GM13977 (cell line): ENCODE measurements around the gene FRAT1.

Source experiments
- DNase-seq: peaks from one replicate; pipeline ENCODE4 v3.0.0; 2012; ENCODE audit warnings: low spot score
- in situ Hi-C: fragments of 300-500 bp; cut with MboI; formaldehyde crosslinking; loops from one replicate; pipeline ENCODE4 v1.12.0; 2022; ENCODE audit warnings: low sequenced_read_pairs, low pct_unique_long_range_greater_than_20kb, mixed read lengths, inconsistent platforms; ENCODE audit not compliant: unreplicated experiment
- TF ChIP-seq, protein P1 (sequence below): IDR thresholded peaks from 2 replicates; pipeline ENCODE4 v1.5.1; 2012; ENCODE audit warnings: mild to moderate bottlenecking, control low read depth; ENCODE audit not compliant: insufficient read depth; ENCODE audit errors: extremely low read depth, missing control alignments

FRAT1 gene

GRCh38 chr10:97297556-97298222, 21.4 kb upstream of the FRAT1 start:
- DNase-seq, result no peak
- TF ChIP-seq, protein P1, sequence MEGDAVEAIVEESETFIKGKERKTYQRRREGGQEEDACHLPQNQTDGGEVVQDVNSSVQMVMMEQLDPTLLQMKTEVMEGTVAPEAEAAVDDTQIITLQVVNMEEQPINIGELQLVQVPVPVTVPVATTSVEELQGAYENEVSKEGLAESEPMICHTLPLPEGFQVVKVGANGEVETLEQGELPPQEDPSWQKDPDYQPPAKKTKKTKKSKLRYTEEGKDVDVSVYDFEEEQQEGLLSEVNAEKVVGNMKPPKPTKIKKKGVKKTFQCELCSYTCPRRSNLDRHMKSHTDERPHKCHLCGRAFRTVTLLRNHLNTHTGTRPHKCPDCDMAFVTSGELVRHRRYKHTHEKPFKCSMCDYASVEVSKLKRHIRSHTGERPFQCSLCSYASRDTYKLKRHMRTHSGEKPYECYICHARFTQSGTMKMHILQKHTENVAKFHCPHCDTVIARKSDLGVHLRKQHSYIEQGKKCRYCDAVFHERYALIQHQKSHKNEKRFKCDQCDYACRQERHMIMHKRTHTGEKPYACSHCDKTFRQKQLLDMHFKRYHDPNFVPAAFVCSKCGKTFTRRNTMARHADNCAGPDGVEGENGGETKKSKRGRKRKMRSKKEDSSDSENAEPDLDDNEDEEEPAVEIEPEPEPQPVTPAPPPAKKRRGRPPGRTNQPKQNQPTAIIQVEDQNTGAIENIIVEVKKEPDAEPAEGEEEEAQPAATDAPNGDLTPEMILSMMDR, result no peak
- in situ Hi-C loops, result no loop called here

DNA sequence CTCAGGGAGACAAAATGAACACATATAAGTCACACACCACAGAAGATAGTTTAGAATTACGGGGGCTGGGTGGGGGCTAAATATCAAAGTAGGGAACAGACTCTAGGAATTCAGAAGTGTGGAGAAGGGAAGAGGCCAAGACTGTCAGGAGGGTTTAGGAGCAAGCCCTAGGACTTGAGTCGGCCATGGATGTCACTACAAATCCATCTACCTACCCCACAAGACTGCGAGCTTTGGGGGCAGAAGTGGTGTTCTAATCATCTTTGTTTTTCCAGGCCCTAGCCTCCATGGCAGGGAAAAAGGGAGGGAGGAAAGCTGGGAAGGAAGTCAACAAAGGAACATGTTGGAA, 20.9 kb upstream of the FRAT1 start:
- in situ Hi-C loops, result no loop called here
- TF ChIP-seq, protein P1, result no peak
- DNase-seq, result no peak

DNA sequence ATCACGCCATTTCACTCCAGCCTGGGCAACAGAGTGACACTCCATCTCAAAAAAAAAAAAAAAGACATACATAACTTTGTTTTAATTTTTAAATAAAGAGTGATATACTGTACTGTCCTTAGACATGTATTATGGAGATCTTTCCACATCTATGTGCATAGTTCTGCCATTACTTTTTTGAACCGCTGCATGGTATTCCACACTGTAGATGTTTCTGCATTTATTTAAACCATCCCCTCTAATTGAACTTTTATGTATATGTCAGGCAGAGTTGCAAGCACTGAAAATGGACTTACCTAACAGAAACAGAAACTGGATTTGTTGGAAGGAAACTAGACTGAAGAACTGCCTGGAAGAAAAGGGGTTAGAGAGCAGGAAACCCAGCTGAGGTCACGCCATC, 18.1 kb upstream of the FRAT1 start:
- TF ChIP-seq, protein P1, result no peak
- no peak for DNase-seq
- in situ Hi-C loops, result no loop called here

DNA sequence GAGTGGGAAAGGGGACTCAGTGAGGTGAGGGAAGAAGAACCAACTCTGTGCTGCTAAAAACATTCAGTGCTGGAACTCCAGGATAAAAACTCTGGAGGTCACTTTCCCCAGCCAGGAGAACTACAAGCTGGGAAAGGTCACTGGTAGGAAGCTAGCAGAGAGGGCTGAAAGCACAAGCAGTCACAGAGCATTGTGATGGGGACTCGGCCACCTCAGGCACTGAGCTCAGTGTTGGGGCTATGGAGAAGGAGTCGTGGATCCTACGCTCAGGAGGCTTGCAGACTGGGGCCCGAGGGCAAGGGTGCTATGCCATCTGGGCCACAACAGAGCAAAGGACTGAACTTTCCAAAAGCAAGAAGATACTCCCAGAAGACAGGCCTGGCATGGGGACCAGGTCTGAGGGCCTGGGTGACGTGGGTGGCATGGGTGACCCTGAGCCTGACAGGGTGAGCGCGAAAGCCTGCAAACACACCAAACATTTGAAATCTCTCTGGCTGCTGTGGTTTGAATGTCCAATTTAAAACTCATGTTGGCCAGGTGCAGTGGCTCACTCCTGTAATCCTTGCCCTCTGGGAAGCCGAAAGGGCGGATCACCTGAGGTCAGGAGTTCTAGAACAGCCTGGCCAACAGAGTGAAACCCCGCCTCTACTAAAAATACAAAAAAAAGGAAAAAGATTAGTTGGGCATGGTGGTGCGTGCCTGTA, 16.8 kb upstream of the FRAT1 start:
- in situ Hi-C loops, result no loop called here
- TF ChIP-seq, protein P1, result no peak
- DNase-seq, result no peak

GRCh38 chr10:97307441-97307840, 11.6 kb upstream of the FRAT1 start:
- in situ Hi-C loops, result no loop called here
- no peak for DNase-seq
- TF ChIP-seq, protein P1, result no peak

DNA sequence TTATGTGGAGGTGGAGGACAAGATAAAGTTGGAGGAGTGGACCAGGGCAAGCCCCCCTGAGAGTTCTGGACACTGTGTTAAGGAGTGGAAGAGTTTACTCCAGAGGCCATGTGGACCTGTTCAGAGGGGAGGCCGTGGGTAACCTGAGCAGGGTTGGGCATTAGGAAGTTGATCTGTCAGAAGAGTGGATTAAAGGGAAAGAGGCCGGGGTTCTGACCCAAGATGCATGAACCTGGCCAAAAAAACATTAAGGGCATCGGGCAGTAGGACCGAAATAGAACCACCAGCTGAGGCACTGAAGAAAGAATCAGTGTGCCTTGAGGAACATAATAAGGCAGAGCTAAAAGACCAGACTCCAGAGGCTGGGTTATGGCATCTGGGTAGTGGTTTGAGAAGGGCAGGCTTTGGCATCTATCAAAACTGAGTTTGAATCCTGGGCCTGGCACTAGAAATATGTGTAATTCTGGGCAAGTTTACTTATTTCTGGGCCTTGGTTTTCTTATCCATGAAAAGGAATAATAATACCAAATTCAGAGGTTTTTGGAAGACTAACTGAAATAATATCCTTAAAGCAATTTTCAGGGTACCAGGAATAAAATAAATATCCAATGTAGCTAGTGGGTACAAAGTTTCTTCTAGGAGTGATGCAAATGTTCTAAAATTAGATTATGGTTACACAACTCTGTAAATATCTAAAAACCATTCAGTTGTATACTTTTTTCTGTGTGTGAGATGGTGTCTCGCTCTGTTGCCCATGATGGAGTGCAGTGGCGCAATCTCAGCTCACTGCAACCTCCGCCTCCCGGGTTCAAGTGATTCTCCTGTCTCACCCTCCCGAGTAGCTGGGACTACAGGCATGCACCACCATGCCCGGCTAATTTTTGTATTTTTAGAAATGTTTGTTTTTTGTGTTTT, 10.9 kb upstream of the FRAT1 start:
- in situ Hi-C loops, result no loop called here
- TF ChIP-seq, protein P1, result no peak

More for the DNA sequence above, 10.9 kb upstream of the FRAT1 start:
- DNase-seq, result no peak
